Neuronal stem cell (in vitro differentiated cells): Measurements from ENCODE around the gene ETAA1.

ENCODE experiments used
- DNase-seq: peaks from one replicate; pipeline ENCODE4 v3.0.0-alpha.2; 2013; ENCODE audit warnings: low spot score
- H2AFZ ChIP-seq: one replicate; pipeline ENCODE4 v1.6.1; 2013; ENCODE audit warnings: mild to moderate bottlenecking, low read length, inconsistent platforms
- H2AK5ac ChIP-seq: 2 replicates; pipeline ENCODE4 v1.6.1; 2013; ENCODE audit warnings: low read depth, mild to moderate bottlenecking, inconsistent platforms, low read length, moderate library complexity, mixed read lengths
- H2BK120ac ChIP-seq: 2 replicates; pipeline ENCODE4 v1.6.1; 2013; ENCODE audit warnings: low read depth, mild to moderate bottlenecking, inconsistent platforms, low read length, moderate library complexity, mixed read lengths
- H2BK12ac ChIP-seq: one replicate; pipeline ENCODE4 v1.6.1; 2013; ENCODE audit warnings: low read length, inconsistent platforms
- H2BK15ac ChIP-seq: 2 replicates; pipeline ENCODE4 v1.6.1; 2013; ENCODE audit warnings: mild to moderate bottlenecking, low read length, inconsistent platforms, mixed read lengths
- H2BK5ac ChIP-seq: one replicate; pipeline ENCODE4 v1.6.1; 2013; ENCODE audit warnings: inconsistent platforms, mild to moderate bottlenecking, low read length, moderate library complexity
- H3K14ac ChIP-seq: one replicate; pipeline ENCODE4 v1.6.1; 2013; ENCODE audit warnings: low read length, inconsistent platforms
- H3K18ac ChIP-seq: 2 replicates; pipeline ENCODE4 v1.6.1; 2013; ENCODE audit warnings: low read length, inconsistent platforms
- H3K23ac ChIP-seq: 2 replicates; pipeline ENCODE4 v1.6.1; 2013; ENCODE audit warnings: low read depth, mild to moderate bottlenecking, mixed read lengths, low read length, inconsistent platforms; ENCODE audit not compliant: poor library complexity
- H3K27ac ChIP-seq: replicated peaks from 3 replicates; pipeline ENCODE4 v1.5.1; 2013; ENCODE audit warnings: low read length, inconsistent platforms
- H3K27me3 ChIP-seq, 3 experiments: 2 replicates each; pipeline ENCODE4 v1.6.1; 2013; ENCODE audit warnings: low read length in 3 of 3, mild to moderate bottlenecking in 2 of 3, inconsistent platforms in 1 of 3, low read depth in 1 of 3, mixed read lengths in 1 of 3, moderate library complexity in 1 of 3; ENCODE audit not compliant: control insufficient read depth in 3 of 3, insufficient read depth in 3 of 3
- H3K36me3 ChIP-seq, 2 donors: replicated peaks in 1 of 2; 2 replicates each; pipeline ENCODE4 v1.6.1; 2013; ENCODE audit warnings: low read length in 2 of 2; ENCODE audit not compliant: control insufficient read depth in 2 of 2, insufficient read depth in 2 of 2
- H3K4ac ChIP-seq: 2 replicates; pipeline ENCODE4 v1.6.1; 2013; ENCODE audit warnings: inconsistent platforms, mild to moderate bottlenecking, low read length, moderate library complexity
- H3K4me1 ChIP-seq, 2 donors: 1 replicate in 1 of 2; 2 replicates in 1 of 2; pipeline ENCODE4 v1.6.1; 2013; ENCODE audit warnings: low read length in 2 of 2, low read depth in 1 of 2; ENCODE audit not compliant: control insufficient read depth in 2 of 2, insufficient read depth in 1 of 2
- H3K4me2 ChIP-seq: one replicate; pipeline ENCODE4 v1.6.1; 2013; ENCODE audit warnings: mild to moderate bottlenecking, low read length, inconsistent platforms; ENCODE audit not compliant: insufficient read depth, poor library complexity, severe bottlenecking
- H3K4me3 ChIP-seq, 2 donors: 2 replicates each; pipeline ENCODE4 v1.5.1; 2013; ENCODE audit warnings: low read length in 2 of 2, mild to moderate bottlenecking in 2 of 2, inconsistent platforms in 1 of 2, moderate library complexity in 1 of 2
- H3K79me1 ChIP-seq: one replicate; pipeline ENCODE4 v1.6.1; 2013; ENCODE audit warnings: low read depth, mild to moderate bottlenecking, inconsistent platforms, low read length, moderate library complexity
- H3K9ac ChIP-seq: one replicate; pipeline ENCODE4 v1.6.1; 2013; ENCODE audit warnings: mild to moderate bottlenecking, low read depth, low read length, inconsistent platforms; ENCODE audit not compliant: poor library complexity
- H3K9me3 ChIP-seq, 2 donors: replicated peaks in 1 of 2; 2 replicates each; pipeline versions ENCODE3 to v1.6.1; 2013; ENCODE audit warnings: low read length in 2 of 2, mild to moderate bottlenecking in 2 of 2, inconsistent platforms in 1 of 2, low read depth in 1 of 2, mixed read lengths in 1 of 2, moderate library complexity in 1 of 2; ENCODE audit not compliant: control insufficient read depth in 2 of 2, insufficient read depth in 1 of 2
- H4K8ac ChIP-seq: one replicate; pipeline ENCODE4 v1.6.1; 2013; ENCODE audit warnings: low read depth, mild to moderate bottlenecking, inconsistent platforms, low read length, moderate library complexity
- H4K91ac ChIP-seq: one replicate; pipeline ENCODE4 v1.6.1; 2013; ENCODE audit warnings: low read length, low read depth, mild to moderate bottlenecking, inconsistent platforms; ENCODE audit not compliant: poor library complexity
- WGBS, 2 donors: extraction: QIAGEN DNeasy Blood & Tissue Kit; methylation state at CpG; one replicate each; pipeline ENCODE4 v1.1.7; 2013; ENCODE audit warnings: missing lambda C conversion rate in 2 of 2, mixed read lengths in 1 of 2; ENCODE audit not compliant: insufficient read length in 2 of 2, insufficient replicate concordance in 1 of 2; ENCODE audit errors: extremely low coverage in 2 of 2; 5-methylcytosine and 5-hydroxymethylcytosine counted together

The ETAA1 gene

DNA sequence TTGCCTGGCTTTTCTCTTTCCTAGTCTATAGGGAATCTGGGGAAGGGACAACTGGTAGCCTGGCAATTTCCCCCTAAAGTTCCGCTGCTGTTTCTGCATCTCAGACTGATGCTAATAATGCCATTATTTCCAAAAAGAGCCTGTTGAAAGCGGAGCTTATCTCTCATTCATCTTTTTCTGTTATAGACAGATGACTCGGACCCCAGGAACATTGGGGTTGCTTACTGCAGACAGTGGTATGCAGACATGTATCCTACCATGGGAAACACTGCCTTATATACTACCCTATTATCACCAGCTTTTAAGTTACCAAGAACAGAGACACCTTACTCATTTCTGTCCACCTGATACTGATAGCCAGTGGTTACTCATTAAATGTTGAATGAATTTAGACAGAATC, 15.3 kb downstream of the ETAA1 start:
- Histone ChIP-seq H3K27me3 (no peaks in the 10 kb centered on the region), H3K27ac (no peak overlapping the region), H3K79me1 (no peaks in the 10 kb centered on the region), H2BK15ac (no peak overlapping the region), H3K4me1 (no peaks in the 10 kb centered on the region), H3K9me3 (no peaks in the 10 kb centered on the region), H3K4ac (no peak overlapping the region), H2BK5ac (no peak overlapping the region), H2AK5ac (no peak overlapping the region), H4K91ac (no peak overlapping the region), H3K23ac (no peak overlapping the region), H3K18ac (no peak overlapping the region), H3K36me3 (peaks cover 0 to 44% of the 10 kb centered on the region in 2 donors), H2BK12ac (no peak overlapping the region), H3K4me3 (no peak overlapping the region), H3K4me2 (no peak overlapping the region), H3K9ac (no peak overlapping the region), H2BK120ac (no peak overlapping the region), H2AFZ (no peak overlapping the region), H4K8ac (no peak overlapping the region), H3K14ac (no peak overlapping the region)
- DNase-seq: no peak
- no CpG with 5 or more reads among the region's 3 CpGs for whole genome bisulfite sequencing, 2 donors

DNA sequence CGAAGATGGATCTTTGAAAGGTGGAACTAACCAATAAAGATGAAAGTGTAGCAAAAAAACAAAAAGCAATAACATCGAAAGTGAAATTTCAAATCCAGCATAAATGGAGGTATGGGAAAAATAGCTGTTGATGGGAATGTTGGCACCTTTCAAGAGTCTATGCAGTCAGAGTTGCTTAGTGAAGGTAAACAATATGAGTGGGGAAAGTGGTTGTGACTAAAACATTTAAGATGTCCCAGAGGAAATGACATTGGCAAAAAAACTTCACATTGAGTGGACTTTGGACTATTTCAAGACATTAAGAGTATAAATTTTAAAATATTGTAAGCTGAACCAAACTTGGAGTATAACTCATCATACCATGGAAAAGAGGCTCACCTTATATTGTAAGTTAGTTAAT, 17.7 kb downstream of the ETAA1 start:
- Histone ChIP-seq H3K4me3 (no peak overlapping the region), H3K23ac (no peak overlapping the region), H3K4me1 (no peaks in the 10 kb centered on the region), H3K4me2 (no peak overlapping the region), H3K79me1 (no peaks in the 10 kb centered on the region), H4K91ac (no peak overlapping the region), H3K27ac (no peak overlapping the region), H2BK12ac (no peak overlapping the region), H3K14ac (no peak overlapping the region), H2BK15ac (no peak overlapping the region), H4K8ac (no peak overlapping the region), H3K9me3 (no peaks in the 10 kb centered on the region), H3K18ac (no peak overlapping the region), H2BK120ac (no peak overlapping the region), H2AK5ac (no peak overlapping the region), H3K27me3 (no peaks in the 10 kb centered on the region), H3K4ac (no peak overlapping the region), H2BK5ac (no peak overlapping the region), H3K36me3 (peaks cover 0 to 20% of the 10 kb centered on the region in 2 donors), H3K9ac (no peak overlapping the region), H2AFZ (no peak overlapping the region)
- no peak for DNase-seq
- WGBS, 2 donors: no CpG with 5 or more reads among the region's 2 CpGs

DNA sequence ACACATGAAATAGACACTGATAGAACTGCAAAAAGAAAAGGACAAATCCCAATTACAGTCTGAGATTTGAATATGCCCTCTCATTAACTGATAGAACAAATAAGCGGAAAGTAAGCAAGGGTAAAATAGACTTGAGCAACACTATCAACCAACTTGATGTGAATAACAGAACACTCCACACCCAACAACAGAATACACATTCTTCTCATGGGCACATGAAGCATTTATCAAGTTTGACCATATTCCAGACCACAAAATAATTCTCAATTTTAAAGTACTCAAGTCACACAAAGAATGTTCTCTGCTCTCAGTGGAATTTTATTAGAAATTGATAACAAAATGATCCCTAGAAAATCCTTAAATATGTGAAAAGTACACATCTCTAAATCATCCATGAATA, 19.0 kb downstream of the ETAA1 start:
- Histone ChIP-seq H3K4me2 (no peak overlapping the region), H3K27me3 (no peaks in the 10 kb centered on the region), H2BK5ac (no peak overlapping the region), H3K36me3 (peaks cover 0 to 7% of the 10 kb centered on the region in 2 donors), H3K14ac (no peak overlapping the region), H2BK120ac (no peak overlapping the region), H4K91ac (no peak overlapping the region), H2AFZ (no peak overlapping the region), H3K4me1 (no peaks in the 10 kb centered on the region), H3K18ac (no peak overlapping the region), H3K9me3 (no peaks in the 10 kb centered on the region), H2BK15ac (no peak overlapping the region), H2BK12ac (no peak overlapping the region), H2AK5ac (no peak overlapping the region), H4K8ac (no peak overlapping the region), H3K4me3 (no peak overlapping the region), H3K23ac (no peak overlapping the region), H3K9ac (no peak overlapping the region), H3K4ac (no peak overlapping the region), H3K79me1 (no peaks in the 10 kb centered on the region), H3K27ac (no peak overlapping the region)
- no peak for DNase-seq
- no CpG with 5 or more reads among the region's 1 CpG for WGBS, 2 donors

DNA sequence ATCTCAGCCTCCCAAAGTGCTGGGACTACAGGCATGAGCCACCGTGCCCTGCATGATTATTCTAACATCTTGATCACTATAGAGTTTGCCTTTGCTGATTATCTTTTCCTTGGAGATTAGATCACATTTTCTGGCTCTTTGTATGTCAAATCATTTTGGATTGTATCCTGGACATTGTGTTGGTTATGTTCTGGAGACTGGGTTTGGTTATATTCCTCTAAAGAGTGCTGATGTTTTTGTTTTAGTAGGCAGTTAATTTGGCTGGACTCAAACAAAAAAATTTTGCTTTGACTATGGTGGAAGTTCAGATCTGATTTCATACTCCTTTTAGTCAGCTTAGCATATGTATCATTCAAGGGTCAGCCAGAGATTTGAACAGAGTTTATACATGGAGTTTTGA, 26.4 kb downstream of the ETAA1 start:
- no peaks in the 10 kb centered on the region for H3K4me1 ChIP-seq
- no peak overlapping the region for H2AK5ac ChIP-seq
- no peak overlapping the region for H2BK5ac ChIP-seq
- H3K79me1 ChIP-seq: no peaks in the 10 kb centered on the region
- H3K14ac ChIP-seq: no peak overlapping the region
- H4K91ac ChIP-seq: no peak overlapping the region
- H2BK12ac ChIP-seq: no peak overlapping the region
- H3K27ac ChIP-seq: no peak overlapping the region
- no peak overlapping the region for H2BK120ac ChIP-seq
- H3K36me3 ChIP-seq: no peaks in the 10 kb centered on the region
- no peaks in the 10 kb centered on the region for H3K27me3 ChIP-seq
- H4K8ac ChIP-seq: no peak overlapping the region
- no peak overlapping the region for H3K4me2 ChIP-seq
- H3K4ac ChIP-seq: no peak overlapping the region
- DNase-seq: no peak
- no peak overlapping the region for H3K9ac ChIP-seq
- no CpG with 5 or more reads among the region's 1 CpG for WGBS, 2 donors
- H3K23ac ChIP-seq: no peak overlapping the region
- H3K4me3 ChIP-seq: no peak overlapping the region
- no peaks in the 10 kb centered on the region for H3K9me3 ChIP-seq
- no peak overlapping the region for H2BK15ac ChIP-seq
- H3K18ac ChIP-seq: no peak overlapping the region
- H2AFZ ChIP-seq: no peak overlapping the region
